A172 (cell line): ENCODE data around the gene CYP2A6. TPM values are rescaled to one million over a fixed set of nuclear protein-coding genes. Genes with fewer than 3 reads are reported as not detected.

Experiments
- DNase-seq: peaks from one replicate; pipeline ENCODE4 v3.0.0-alpha.2; 2015; ENCODE audit warnings: low spot score
- total RNA-seq: library from RNA; depleted of rRNA; stranded (reverse); fragments of >200 nt; shearing (Covaris generic); gene quantifications from 2 replicates; pipeline ENCODE4 v1.2.3, GENCODE V29; 2014; rRNA removed

CYP2A6 gene
- total RNA-seq, 1 experiment from 2014 or later: not detected

DNA sequence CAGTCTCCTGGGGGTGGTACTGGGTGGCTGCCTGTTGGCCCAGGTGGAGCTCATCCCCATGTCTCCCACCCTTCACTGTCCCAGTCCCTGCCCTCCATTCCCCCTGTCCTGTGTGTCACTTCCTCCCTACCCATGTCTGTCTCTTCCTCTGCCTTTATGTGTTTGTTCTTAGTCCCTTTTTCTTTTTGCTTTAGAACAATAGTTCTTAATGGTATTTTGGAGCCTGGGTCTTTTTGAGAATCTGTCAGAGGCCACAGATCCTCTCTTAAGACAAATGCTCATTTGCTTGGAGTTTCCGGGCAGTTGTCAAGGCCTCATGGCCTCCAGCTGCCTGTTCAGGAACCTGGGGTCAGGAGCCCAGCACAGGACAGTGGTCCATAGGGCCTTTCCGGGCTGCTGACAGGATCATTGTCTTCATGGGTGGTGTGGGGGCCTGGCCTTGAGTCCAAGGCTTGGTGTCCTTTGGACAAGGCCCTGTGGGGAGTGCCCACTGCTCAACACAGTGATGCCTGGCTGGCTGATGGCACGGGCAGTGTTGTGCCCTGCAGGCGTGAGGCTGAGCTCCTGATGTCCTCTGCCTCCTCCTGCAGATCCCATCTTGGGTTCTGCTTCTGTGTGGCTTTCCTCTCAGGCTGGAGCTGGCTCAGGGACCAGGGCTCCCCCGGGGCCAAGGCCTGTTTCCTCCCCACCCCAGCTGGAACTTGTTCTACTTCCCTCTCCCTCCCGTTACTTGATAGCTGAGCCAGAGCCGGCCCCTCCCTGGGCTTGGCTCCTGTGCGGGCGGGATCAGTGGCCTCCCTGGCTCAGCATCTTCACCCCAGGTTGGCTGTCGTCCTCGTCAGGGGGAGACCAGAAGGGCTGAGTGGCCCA, 47.7 kb downstream of the CYP2A6 start:
- DNase-seq: no peak

DNA sequence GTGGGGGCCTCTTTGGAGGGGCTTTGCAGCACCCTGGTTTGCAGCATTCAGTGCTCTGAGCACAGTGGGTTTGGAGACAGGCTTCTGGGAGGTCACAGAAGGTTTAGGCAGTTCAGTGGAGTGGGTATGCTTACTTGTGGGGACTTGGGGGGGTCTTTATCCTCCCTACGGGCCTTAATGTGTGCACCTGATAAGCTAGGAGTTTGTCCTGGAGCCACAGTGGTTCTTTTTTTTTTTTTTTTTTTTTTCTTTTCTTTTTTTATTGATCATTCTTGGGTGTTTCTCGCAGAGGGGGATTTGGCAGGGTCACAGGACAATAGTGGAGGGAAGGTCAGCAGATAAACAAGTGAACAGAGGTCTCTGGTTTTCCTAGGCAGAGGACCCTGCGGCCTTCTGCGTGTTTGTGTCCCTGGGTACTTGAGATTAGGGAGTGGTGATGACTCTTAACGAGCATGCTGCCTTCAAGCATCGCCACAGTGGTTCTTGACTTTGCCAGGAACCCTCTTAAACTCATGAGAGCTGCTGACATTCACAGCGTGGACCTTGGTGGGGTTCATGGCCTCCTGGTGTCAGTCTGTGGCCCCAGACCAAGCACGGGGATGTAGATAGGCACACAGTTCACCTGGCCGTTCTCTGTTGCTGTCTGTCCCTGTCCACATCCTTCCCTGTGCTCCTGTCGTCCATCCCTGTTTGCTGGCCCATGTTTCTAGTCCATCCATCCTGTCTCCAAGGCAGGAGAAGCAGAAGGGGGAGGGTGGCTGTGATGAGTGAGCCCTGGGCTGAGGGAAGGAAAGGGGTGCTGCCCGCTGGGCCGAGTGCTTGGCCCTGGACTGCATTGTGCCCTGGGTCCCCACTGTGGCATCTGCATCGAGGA, 48.6 kb downstream of the CYP2A6 start:
- DNase-seq: no peak

DNA sequence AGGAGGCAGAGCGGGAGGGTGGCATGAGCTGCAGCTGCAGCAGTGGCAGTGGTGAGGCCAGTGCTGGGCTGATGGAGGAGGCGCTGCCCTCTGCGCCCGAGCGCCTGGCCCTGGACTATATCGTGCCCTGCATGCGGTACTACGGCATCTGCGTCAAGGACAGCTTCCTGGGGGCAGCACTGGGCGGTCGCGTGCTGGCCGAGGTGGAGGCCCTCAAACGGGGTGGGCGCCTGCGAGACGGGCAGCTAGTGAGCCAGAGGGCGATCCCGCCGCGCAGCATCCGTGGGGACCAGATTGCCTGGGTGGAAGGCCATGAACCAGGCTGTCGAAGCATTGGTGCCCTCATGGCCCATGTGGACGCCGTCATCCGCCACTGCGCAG, 49.3 kb downstream of the CYP2A6 start:
- no peak for DNase-seq

- no peak for DNase-seq
Observed at GRCh38 chr19:40800339-40800996, 49.8 kb downstream of the CYP2A6 start.

- no peak for DNase-seq
Observed at GRCh38 chr19:40799558-40800338, 50.5 kb downstream of the CYP2A6 start.

- peak; percentile 98 for DNase-seq
Observed at GRCh38 chr19:40798683-40799557, 51.3 kb downstream of the CYP2A6 start, which contains the start of gene EGLN2. Gene EGLN2 (plus strand): TSS chr19:40799191. CDS start chr19:40800573, 1,382 bp downstream.

- peak; percentile 66 for DNase-seq
Observed at GRCh38 chr19:40797963-40798682, 52.1 kb downstream of the CYP2A6 start.

GRCh38 chr19:40797166-40797962, 52.9 kb downstream of the CYP2A6 start:
- no peak for DNase-seq

Other genes with a start within 250 kb of the CYP2A6 start
- 10.8 and 13.9 TPM in 2 replicates for gene LTBP4, start 249.1 kb downstream of the CYP2A6 start, total RNA-seq
- gene NUMBL, start 159.8 kb downstream of the CYP2A6 start, total RNA-seq: 23.7 and 32.7 TPM in 2 replicates
- gene COQ8B, start 133.6 kb downstream of the CYP2A6 start, total RNA-seq: 35.2 and 51.5 TPM in 2 replicates
- gene ITPKC, start 133.3 kb downstream of the CYP2A6 start, total RNA-seq: 7.7 and 9.2 TPM in 2 replicates
- 0.62 and 1.7 TPM in 2 replicates for gene ACTMAP, start 100.0 kb downstream of the CYP2A6 start, total RNA-seq
- 64.7 and 87.9 TPM in 2 replicates for gene SNRPA, start 99.2 kb downstream of the CYP2A6 start, total RNA-seq
- gene MIA, start 74.9 kb downstream of the CYP2A6 start, total RNA-seq: not detected in 2 replicates
- 10.3 and 19.9 TPM in 2 replicates for gene RAB4B, start 72.2 kb downstream of the CYP2A6 start, total RNA-seq
- gene EGLN2, start 51.3 kb downstream of the CYP2A6 start, total RNA-seq: 80.0 and 123 TPM in 2 replicates
- gene CYP2A7, start 31.8 kb upstream of the CYP2A6 start, total RNA-seq: not detected in 2 replicates
- not detected in 2 replicates for gene CYP2B6, start 140.8 kb upstream of the CYP2A6 start, total RNA-seq
- not detected in 2 replicates for gene CYP2A13, start 238.0 kb upstream of the CYP2A6 start, total RNA-seq